SKM-1 treated with dmso at 0.1 percent for 144 hours (cell line): ENCODE data around the gene NPPB.
"Not testable (repeated sequence)": the region's sequence is repeated elsewhere in the genome, so short reads cannot be mapped to it uniquely, and the experiment has no call there.

Experiments
- DNase-seq: peaks from one replicate; lab custom pipeline; 2025; ENCODE audit not compliant: unreplicated experiment; lab: John Stamatoyannopoulos, UW

NPPB gene

DNA sequence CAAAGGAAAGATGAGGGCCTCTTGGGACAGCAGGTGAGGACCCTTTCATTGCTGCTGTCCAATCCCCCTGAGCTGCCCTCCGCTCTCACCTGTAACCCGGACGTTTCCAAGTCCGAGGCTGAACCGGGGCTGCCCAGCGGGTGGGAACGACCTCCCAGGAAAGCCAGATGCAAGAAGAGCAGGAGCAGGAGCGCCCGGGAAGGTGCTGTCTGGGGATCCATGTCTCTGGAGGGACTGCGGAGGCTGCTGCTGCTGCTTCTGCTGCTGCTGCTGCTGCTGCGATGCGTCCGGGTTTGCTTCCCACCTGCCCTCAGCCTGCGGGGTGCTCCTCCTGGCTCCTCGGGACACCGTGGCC, at the start of gene NPPB:
TSS of gene NPPB (minus strand) at position 333 of the 355 bp plus-strand sequence. CDS start at position 221, 112 bp downstream.
- DNase-seq, result no peak

DNA sequence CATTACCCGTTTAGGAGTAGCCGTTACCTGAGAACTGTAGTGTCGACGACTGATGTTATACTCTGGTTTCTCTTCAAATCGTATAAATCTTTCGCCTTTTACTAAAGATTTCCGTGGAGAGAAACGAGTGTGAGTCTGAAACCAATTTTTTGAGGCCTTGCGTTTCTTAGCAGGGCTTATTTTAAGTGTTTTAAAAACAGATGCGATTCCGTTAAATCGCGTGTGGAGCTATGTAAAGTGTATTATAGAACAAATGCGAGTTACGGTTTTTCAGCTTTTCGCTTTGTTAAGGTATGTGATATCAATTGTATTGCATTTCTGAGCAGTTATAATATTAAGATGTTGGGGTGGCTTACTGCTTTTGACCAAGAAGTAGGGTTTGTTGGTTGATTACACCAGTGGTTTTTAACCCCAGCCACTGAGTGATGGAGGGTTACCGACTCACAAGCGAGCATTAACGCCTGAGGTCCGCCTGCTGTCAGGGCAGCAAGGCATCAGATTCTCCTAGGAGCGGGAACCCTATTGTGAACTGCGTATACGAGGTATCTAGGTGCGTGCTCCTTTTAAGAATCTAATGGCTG, 49.4 kb upstream of the NPPB start:
- peak; percentile 100 for DNase-seq

DNA sequence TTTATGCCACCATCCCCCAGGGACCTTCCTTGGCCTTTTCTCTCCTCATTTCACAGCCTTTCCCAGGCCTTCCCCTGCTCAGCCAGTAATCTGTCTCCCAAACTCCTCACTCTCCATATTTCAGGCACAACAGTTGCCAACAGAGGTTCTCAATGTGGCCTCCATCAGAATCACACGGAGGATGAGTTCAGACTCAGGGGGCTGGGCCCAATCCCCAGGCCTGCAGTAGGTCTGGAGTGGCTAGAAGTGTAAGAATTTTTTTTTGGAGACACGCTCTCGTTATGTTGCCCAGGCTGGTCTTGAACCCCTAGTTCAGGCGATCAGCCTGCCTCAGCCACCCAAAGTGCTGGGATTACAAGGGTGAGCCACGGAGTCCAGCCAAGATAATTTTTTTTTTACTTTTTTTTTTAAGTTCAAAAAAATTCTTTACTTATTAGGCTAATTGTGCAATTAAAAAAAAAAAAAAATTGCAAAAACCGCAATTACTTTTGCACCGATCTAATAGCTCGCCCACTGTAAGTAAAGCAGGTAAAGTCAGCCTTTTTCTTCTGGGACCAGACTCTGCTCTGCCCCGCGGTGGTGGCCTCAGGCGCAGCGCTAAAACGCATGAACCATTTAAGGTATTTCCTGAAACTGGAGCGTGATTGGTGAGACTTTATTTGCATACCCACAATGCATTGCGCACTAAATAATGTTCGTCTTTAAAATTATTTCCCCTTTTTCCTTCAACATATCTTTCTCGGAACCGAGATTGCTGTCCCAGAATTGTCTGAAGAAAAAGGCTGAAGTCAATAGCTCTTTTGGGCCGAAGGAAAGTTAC, 48.7 kb upstream of the NPPB start:
- DNase-seq, result peak; percentile 94

DNA sequence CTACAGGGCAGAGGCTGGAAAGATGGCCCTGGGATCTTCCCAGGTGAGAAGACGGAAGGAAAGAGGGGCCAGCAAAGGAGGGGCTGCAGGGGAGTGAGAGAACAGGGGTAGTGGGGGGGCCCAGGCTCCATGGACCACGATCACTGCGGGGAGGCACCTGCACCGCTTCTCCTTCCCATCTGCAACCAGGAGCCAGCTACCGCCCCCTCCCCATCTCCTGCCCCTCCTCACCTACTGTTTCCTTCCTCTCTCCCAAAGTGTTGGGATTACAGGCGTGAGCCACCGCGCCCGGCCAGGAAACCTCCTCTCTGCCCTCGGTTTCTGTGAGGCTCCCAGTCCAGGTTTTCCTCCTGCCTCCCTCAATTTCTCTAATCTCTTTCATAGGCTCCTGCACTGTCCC, 48.1 kb upstream of the NPPB start:
- no peak for DNase-seq

DNA sequence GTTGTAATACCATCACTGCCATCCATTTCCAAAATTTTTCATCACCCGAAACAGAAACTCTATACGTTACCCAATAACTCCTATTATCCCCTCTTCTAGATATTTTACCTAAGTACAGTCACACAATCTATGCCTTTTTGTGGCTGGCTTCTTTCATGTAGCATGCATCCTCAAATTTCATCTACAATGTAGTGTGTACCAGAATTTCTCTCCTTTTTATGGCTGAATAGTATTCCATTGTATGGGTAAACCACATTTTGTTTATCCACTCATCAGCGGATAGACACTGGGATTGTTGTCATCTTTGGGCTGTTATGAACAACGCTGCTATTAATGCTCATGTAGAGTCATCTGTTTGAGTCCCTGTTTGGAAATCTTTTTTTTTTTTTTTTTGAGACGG, 46.2 kb upstream of the NPPB start:
- no peak for DNase-seq

DNA sequence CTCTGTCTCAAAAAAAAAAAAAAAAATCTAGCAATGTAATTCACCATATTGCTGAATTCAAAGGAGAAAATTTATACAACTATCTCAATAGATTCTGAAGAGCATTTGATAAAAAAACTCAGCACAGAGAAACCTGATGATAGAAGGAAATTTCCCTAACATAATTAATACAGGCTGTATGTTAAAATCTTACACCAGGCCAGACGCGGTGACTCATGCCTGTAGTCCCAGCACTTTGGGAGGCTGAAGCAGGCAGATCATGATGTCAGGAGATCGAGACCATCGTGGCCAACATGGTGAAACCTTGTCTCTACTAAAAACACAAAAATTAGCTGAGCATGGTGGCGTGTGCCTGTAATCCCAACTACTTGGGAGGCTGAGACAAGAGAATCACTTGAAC, 45.4 kb upstream of the NPPB start:
- not testable (repeated sequence) for DNase-seq

DNA sequence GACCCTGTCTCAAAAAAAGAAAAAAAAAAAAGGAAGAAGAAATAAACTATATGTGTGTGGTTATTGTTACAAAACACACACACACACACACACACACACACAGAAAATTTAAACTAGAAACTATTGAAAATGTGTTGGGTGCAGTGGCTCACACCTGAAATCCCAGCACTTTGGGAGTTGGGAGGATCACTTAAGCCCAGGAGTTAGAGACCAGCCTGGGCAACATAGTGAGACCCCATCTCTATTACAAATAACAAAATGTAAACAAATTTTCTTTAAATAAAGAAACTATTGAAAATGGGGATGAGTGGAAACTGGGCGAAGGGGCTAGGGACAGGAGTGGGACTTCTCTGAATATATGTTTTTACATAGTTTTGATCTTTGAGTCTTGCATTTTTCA, 44.5 kb upstream of the NPPB start:
- no peak for DNase-seq

DNA sequence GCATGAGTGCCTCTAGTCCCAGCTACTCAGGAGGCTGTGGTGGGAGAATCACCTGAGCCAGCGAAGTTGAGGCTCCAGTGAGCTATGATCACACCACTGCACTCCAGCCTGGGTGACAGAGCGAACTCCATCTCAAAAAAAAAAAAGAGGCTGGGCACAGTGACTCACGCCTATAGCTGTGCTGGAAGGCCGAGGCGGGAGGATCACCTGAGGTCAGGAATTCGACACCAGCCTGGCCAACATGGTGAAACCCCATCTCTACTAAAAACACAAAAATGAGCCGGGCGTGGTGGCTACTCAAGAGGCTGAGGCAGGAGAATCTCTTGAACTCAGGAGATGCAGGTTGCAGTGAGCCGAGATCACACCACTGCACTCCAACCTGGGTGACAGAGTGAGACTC, 42.7 kb upstream of the NPPB start:
- not testable (repeated sequence) for DNase-seq

DNA sequence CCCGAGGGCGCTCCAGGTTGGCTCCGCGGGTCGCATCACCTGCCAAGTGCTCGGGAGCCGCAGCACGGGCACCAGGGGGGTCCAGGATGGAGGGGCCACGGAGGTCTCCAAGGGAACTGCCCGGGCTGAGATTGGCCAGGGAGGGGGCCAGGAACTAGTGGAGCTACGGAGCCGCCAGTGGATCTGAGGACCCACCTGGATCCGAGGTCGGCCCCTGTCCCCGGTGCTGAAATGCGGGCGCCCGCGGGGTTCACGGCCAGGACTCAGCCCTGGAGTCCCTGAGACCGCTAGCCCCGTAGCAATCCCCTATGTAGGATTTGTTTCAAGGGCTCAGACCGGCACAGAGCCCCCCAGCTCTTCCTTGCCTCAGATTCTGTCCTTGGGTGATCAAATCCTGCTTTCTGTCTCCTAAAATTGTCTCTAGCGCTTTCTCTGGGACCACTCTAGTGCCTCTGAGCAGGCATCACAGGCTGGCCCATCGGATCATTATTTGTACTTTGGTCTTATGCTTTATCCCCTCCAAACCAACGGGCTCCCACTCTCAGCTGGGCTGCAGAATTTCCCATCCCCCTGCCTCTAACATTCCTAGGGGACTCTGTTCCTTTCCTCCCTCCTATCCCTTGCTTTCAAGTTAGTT, 40.2 kb upstream of the NPPB start:
- no peak for DNase-seq

DNA sequence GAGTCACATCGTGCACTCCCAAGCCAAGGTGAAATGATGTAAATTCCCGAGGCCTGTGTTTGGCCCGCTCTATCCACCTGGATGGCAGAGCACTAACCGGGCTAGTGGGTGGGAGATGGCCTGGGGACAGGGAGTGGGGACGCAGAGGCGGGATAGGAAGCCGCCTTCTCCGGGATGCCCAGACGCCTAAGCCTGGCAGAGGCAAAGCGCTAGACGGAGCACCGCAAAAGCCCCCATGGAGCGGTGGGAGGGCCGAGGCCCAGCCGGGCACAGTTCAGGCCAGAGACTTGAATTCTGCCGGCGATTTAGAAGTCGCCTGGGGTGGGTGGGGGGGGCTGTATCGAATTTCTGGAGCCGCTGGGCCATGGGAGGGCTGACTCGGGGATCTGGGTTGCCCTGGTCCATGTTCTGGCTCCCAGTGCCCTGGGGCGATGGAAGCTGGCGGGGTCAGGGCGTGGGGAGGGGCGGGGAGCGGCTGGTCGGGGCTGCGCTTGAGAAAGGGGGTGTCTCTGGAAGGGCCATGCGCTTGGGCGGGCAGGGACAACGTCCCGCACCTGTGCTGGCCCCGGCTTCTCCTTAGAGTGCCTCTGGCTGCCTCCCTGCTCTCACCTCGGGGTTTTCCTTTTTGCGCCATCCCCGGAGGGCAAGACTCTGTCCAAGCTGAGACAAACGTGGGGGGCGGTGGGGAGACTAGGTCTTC, 39.5 kb upstream of the NPPB start:
- DNase-seq, result no peak

DNA sequence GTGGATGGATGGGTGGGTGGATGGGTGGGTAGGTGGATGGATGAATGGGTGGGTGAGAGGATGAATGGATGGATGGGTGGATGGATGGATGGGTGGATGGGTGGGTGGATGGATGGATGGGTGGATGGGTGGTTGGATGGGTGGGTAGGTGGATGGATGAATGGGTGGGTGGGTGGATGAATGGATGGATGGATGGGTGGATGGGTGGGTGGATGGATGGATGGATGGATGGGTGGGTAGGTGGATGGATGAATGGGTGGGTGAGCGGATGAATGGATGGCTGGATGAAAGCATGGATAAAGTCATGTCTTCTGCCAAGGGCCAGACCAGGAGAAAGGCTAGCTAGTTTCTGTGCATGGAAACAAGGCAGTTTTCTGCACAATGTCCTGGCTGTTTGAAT, 35.8 kb upstream of the NPPB start:
- DNase-seq, result not testable (repeated sequence)

DNA sequence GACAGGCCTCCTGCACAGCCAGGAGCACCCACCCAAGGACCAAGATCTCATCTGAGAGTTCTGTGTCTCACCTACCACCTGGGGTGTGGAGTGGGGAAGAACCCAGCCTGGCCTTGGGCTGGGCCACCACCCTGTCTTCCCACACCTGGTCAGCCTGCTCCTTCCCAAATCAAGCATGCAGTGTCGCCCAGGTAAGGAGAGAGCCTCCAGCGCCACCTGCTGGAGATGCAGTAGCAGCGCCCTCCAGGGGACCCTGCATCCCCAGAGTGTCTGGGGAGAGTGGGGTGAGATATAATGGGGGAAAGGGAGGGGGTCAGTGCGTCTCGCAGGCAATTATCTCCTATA, 35.1 kb upstream of the NPPB start:
- DNase-seq, result peak; percentile 50

DNA sequence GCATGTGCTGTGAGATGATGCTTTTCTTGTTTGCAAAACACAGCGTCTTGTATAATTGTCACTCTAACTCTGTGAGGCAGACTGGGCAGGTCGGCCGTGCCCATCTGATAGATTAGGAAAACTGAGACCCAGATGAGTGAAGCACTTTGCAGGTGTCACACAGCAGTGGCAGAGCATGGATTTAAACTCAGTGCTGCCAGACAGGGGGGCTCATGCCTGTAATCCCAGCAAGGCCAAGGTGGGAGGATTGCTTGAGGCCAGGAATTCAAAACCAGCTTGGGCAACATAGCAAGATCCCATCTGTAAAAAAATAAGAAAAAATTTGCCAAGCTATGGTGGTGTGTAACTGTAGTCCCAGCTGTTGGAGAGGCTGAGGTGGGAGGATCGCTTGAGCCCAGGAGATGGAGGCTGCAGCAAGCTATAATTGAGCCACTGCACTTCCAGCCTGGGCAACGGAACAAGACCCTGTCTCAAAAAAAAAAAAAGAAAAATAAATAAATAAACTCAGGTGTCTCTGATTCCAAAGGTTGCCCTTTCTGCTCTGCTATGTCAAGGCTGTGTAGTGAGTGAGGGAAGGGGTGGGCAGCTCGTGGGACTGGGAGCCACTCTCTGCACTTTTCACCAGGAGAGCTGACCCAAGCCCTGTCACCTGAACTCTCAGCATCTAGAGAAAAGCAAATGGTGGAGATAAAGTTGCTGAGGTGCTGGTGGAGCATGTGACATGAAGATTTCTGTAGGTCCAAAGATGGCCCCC, 32.9 kb upstream of the NPPB start:
- no peak for DNase-seq

DNA sequence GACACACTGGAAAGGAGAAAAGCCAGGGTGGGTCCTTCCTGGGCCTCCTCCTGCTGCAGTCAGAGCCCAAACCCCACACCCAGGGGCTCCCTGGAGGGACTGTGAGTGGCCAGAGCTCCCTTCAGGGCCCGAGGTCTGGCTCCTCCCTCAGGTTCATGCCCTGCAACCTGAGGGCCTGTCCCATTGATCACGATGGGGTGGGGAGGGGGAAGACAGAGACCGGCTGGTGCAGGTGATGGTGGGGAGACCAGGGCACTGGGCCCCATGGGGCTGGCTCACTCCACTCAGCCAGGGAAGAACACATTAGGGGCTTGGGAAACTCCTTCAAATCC, 30.1 kb upstream of the NPPB start:
- no peak for DNase-seq

DNA sequence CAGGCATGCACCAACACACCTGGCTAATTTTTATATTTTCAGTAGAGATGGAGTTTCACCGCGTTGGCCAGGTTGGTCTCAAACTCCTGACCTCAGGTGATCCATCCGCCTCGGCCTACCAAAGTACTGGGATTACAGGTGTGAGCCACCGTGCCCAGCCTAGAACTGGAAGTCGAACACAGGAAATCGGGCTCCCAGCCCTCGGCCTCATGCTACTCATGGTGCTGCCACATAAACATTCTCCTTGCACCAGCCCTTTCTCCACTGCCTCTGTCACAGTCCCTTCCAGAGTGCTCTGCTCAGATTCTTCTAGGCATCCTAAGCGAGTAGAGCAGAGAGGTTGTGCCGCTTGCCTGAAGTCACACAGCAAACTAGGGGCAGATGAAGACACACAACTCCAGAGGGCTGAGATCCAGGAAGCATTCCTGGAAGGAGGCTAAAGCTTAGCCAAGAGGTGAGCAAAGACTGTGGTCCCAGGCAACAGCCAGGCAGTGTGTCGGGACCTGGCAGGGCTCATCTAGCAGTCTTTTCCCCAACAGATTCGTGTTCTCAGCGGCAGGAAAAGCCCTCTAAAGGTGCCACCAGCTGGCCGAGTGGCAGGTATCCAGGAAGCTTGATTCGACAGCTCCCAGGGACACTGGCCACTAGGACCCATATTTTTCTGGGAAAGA, 29.6 kb upstream of the NPPB start:
- no peak for DNase-seq

DNA sequence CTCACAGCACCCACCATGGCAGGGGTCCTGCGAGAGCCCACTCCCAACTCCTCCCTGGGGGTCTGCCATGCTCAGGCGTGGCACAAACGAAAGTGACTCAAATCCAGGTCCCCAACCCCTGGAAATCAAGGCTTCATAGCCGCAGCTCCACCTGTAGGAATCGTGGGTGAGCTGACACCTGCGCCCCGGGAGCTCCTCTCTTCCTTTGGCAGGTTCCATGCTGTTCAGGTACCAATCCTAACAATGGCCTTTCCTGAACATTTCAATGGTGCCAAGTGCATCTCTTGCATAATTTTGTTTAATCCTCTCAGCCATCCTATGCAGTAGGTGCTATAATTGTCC, 28.9 kb upstream of the NPPB start:
- no peak for DNase-seq

DNA sequence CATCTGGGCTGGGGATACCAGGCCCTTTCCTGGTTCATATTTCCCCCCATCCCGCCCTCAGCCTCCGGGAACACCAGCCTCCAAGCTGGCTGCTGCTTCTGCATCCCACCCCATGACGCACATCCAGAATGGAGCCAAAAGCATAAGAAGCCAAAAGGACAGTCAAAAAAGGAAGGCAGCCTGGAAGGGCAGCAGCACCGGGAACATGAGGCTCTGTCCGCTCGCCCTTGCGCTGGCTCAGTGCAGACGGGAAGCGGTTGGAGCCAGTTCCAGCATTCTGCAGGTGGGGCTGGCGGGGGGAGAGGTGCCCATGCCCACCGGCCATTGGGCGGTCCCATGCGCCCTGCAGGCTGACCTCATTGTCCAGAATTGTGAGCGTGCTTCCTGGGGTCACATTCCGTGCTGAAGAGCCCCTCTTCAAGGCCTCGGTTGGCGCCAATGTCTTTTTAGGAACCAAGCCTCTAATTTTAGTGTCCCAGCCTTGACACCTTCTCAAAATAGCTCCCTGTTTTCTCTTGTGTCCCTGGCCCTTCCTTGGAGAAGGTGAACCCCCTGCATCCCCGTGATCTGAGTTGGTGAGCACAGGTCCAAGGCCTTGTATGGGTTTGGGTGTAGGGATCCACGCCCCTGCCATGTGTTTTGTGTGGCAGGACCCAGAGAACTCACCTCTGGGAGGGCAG, 28.4 kb upstream of the NPPB start:
- DNase-seq, result no peak

DNA sequence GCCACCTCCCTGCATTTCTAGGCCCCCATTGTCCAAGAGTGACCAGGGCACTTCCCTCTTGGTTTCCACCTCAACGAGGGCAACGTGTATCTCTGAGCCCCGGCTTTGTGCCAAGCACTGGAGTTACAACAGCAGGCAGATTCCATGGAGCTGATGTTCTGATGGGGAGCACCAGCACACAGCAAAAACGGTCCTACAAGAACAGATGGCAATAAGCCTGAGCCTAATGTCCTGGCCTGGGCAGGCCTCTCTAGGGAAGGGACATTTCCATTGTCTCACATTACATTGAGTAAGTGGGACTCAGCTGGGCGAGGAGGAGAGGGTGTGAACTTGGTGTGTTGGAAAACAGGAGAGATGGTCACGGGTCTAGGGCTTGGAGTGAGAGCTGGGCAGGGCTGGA, 27.2 kb upstream of the NPPB start:
- no peak for DNase-seq

DNA sequence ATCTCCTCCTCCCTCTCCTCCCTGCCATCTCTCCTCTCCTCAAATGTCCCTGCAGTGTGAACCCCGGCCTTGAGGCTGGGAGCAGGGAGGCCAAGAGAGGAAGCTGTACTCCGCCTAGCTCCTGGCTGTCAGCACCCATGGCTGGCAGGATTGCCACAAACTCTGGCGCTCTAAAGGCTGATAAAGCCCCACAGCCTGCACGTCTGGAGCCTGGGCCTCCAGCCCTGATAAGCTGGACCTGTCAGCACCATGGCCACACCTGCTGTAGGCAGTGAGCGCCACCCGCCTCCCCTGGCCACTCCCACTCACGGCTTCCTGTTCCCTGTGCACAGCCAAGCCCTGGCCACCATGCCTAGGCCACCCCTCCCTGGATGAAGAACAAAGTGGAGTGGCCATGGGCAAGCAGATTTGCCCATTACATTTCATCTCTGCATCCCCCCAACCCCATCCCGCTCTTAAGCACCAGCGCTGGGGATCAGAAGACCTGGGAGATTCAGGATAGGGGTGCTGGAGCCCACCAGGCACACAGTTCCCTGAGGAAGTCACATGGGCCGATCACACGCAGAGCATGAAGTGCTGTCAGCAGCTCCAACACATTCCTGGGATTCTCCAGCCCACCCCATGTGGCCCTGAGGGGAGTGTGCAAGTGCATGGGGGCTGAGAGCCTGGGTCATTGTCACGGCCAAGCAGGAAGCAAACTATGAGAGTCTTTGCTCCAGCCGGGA, 24.2 kb upstream of the NPPB start:
- DNase-seq, result peak; percentile 7
